ENCODE measurements around the gene EVA1A.
"Not testable (repeated sequence)": the region's sequence is repeated elsewhere in the genome, so short reads cannot be mapped to it uniquely, and the experiment has no call there.

The EVA1A gene

GRCh38 chr2:75516378-75517360, 44.1 kb downstream of the EVA1A start:
- no peak for DNase-seq (ENCODE audit: low spot score)

GRCh38 chr2:75515584-75516368, 45.0 kb downstream of the EVA1A start:
- no peak for DNase-seq (ENCODE audit: low spot score)

GRCh38 chr2:75513616-75514170, 47.0 kb downstream of the EVA1A start:
- no peak for DNase-seq (ENCODE audit: low spot score)

GRCh38 chr2:75512455-75513212, 48.1 kb downstream of the EVA1A start:
- DNase-seq (ENCODE audit: low spot score): no peak

GRCh38 chr2:75506101-75506697, 54.5 kb downstream of the EVA1A start:
- no peak for DNase-seq (ENCODE audit: low spot score)

- no peak for DNase-seq (ENCODE audit: low spot score)
Measured at GRCh38 chr2:75505012-75505411, 55.7 kb downstream of the EVA1A start.

- DNase-seq (ENCODE audit: low spot score): no peak
Measured at GRCh38 chr2:75503048-75503607, 57.6 kb downstream of the EVA1A start.

- no peak for DNase-seq (ENCODE audit: low spot score)
Measured at GRCh38 chr2:75500633-75501032, 60.1 kb downstream of the EVA1A start.

GRCh38 chr2:75499534-75499933, 61.2 kb downstream of the EVA1A start:
- no peak for DNase-seq (ENCODE audit: low spot score)

- DNase-seq (ENCODE audit: low spot score): no peak
Measured at GRCh38 chr2:75498907-75499306, 61.8 kb downstream of the EVA1A start.

- no peak for DNase-seq (ENCODE audit: low spot score)
Measured at GRCh38 chr2:75497256-75497655, 63.5 kb downstream of the EVA1A start.

GRCh38 chr2:75495862-75496261, 64.9 kb downstream of the EVA1A start:
- no peak for DNase-seq (ENCODE audit: low spot score)

- no peak for DNase-seq (ENCODE audit: low spot score)
Measured at GRCh38 chr2:75494137-75494769, 66.5 kb downstream of the EVA1A start.

- DNase-seq (ENCODE audit: low spot score): no peak
Measured at GRCh38 chr2:75493230-75493629, 67.5 kb downstream of the EVA1A start.

- no peak for DNase-seq (ENCODE audit: low spot score)
Measured at GRCh38 chr2:75491129-75491753, 69.5 kb downstream of the EVA1A start.

- DNase-seq (ENCODE audit: low spot score): no peak
Measured at GRCh38 chr2:75489721-75490120, 71.0 kb downstream of the EVA1A start.

- DNase-seq (ENCODE audit: low spot score): no peak
Measured at GRCh38 chr2:75488157-75488556, 72.6 kb downstream of the EVA1A start.

GRCh38 chr2:75486735-75487134, 74.0 kb downstream of the EVA1A start:
- not testable (repeated sequence) for DNase-seq (ENCODE audit: low spot score)

- no peak for DNase-seq (ENCODE audit: low spot score)
Measured at GRCh38 chr2:75484840-75485239, 75.9 kb downstream of the EVA1A start.

GRCh38 chr2:75483878-75484277, 76.9 kb downstream of the EVA1A start:
- no peak for DNase-seq (ENCODE audit: low spot score)
